CD8-positive, alpha-beta memory T cell (primary cell): Measurements from ENCODE around the gene IGFALS. TPM values are rescaled to one million over a fixed set of nuclear protein-coding genes. Genes with fewer than 3 reads are reported as not detected.
A peak's percentile ranks its signal among the peaks of the same experiment; 100 is the strongest.
"Not testable (repeated sequence)": the region's sequence is repeated elsewhere in the genome, so short reads cannot be mapped to it uniquely, and the experiment has no call there.

ENCODE experiments used
- CTCF ChIA-PET: fragments of 350-600 bp; sonication (Branson Sonifier 250); formaldehyde crosslinking; loops from one replicate; lab custom pipeline; 2021; ENCODE audit warnings: antibody characterized with exemption; lab: Charles Lee
- POLR2A ChIA-PET: fragments of 350-600 bp; sonication (Branson Sonifier 250); formaldehyde crosslinking; loops from one replicate; lab custom pipeline; 2021; ENCODE audit warnings: antibody characterized with exemption; lab: Charles Lee
- DNase-seq, 5 donors: peaks; one replicate each; pipeline versions ENCODE4 v3.0.0 to v3.0.0-alpha.2; 2020 to 2022; ENCODE audit warnings: mixed read lengths in 1 of 5
- H3K27ac ChIP-seq: one replicate; pipeline ENCODE4 v1.7.0; 2013; ENCODE audit warnings: low read depth, mild to moderate bottlenecking, low read length, moderate library complexity
- H3K27me3 ChIP-seq: 2 replicates; pipeline ENCODE4 v1.7.0; 2013; ENCODE audit warnings: low read length, mild to moderate bottlenecking; ENCODE audit not compliant: insufficient read depth, poor library complexity, severe bottlenecking
- H3K36me3 ChIP-seq: 2 replicates; pipeline ENCODE4 v1.7.0; 2013; ENCODE audit warnings: mild to moderate bottlenecking, low read length, moderate library complexity; ENCODE audit not compliant: insufficient read depth
- H3K4me1 ChIP-seq: 2 replicates; pipeline ENCODE4 v1.7.0; 2013; ENCODE audit warnings: mild to moderate bottlenecking, low read length, moderate library complexity; ENCODE audit not compliant: insufficient read depth
- H3K4me3 ChIP-seq: 2 replicates; pipeline ENCODE4 v1.7.0; 2013; ENCODE audit warnings: mild to moderate bottlenecking, low read length
- H3K9me3 ChIP-seq: 2 replicates; pipeline ENCODE4 v1.7.0; 2013; ENCODE audit warnings: mild to moderate bottlenecking, low read length
- H3K27ac Mint-ChIP-seq, 8 donors: one replicate each; pipeline ENCODE4 v1.8.0; 2020 to 2021; ENCODE audit warnings: mixed read lengths in 8 of 8, mild to moderate bottlenecking in 6 of 8, inconsistent platforms in 3 of 8, moderate library complexity in 3 of 8
- H3K27me3 Mint-ChIP-seq, 2 donors: one replicate each; pipeline ENCODE4 v1.8.0; 2020 to 2021; ENCODE audit warnings: mixed read lengths in 2 of 2, mild to moderate bottlenecking in 1 of 2, moderate library complexity in 1 of 2
- H3K36me3 Mint-ChIP-seq, 3 donors: one replicate each; pipeline ENCODE4 v1.8.0; 2020 to 2021; ENCODE audit warnings: mixed read lengths in 3 of 3, inconsistent platforms in 1 of 3, mild to moderate bottlenecking in 1 of 3
- H3K4me1 Mint-ChIP-seq, 3 donors: one replicate each; pipeline ENCODE4 v1.8.0; 2020 to 2021; ENCODE audit warnings: mixed read lengths in 3 of 3, inconsistent platforms in 1 of 3, mild to moderate bottlenecking in 1 of 3
- H3K4me3 Mint-ChIP-seq, 7 donors: one replicate each; pipeline ENCODE4 v1.8.0; 2020 to 2021; ENCODE audit warnings: mixed read lengths in 7 of 7, mild to moderate bottlenecking in 6 of 7, moderate library complexity in 4 of 7, inconsistent platforms in 2 of 7
- H3K9me3 Mint-ChIP-seq, 5 donors: one replicate each; pipeline ENCODE4 v1.8.0; 2020 to 2022; ENCODE audit warnings: mixed read lengths in 5 of 5, mild to moderate bottlenecking in 3 of 5, moderate library complexity in 2 of 5, inconsistent platforms in 1 of 5
- polyA plus RNA-seq: library from polyadenylated mRNA; unstranded; fragments of 300-500 nt; fragmentation: Illumina TruSeq; gene quantifications from one replicate; pipeline ENCODE4 v1.2.3, GENCODE V29; 2021
- total RNA-seq, 2 experiments: library from RNA; stranded (reverse); gene quantifications; one replicate each; pipeline ENCODE4 v1.2.3, GENCODE V29; 2021

IGFALS gene
- total and polyA plus RNA-seq, 3 experiments from 2014 or later: not detected

- H3K4me1 ChIP-seq: no peaks in the 10 kb centered on the region
- Mint-ChIP-seq H3K4me3 (no peak overlapping the region), H3K27ac (no peak overlapping the region), H3K36me3 (peaks cover 3 to 5% (median 4%) of the 10 kb centered on the region in 3 donors), H3K4me1 (no peaks in the 10 kb centered on the region), H3K9me3 (peaks cover 3 to 10% (median 7%) of the 10 kb centered on the region in 5 donors), H3K27me3 (no peaks in the 10 kb centered on the region)
- no peak for DNase-seq
- POLR2A ChIA-PET: no interaction called here
- H3K4me3 ChIP-seq: no peak overlapping the region
- H3K9me3 ChIP-seq: no peaks in the 10 kb centered on the region
- no peaks in the 10 kb centered on the region for H3K27me3 ChIP-seq
- CTCF ChIA-PET: interaction anchor here (1.2 kb wide), 1 partner anchor 39 kb away, joined by 3 read pairs; no protein-coding TSS in a partner anchor
- no peak overlapping the region for H3K27ac ChIP-seq
- H3K36me3 ChIP-seq: no peaks in the 10 kb centered on the region
Observed at GRCh38 chr16:1800701-1801100, 7.2 kb upstream of the IGFALS start.

- H3K4me1 ChIP-seq, H3K36me3 ChIP-seq, H3K4me3 Mint-ChIP-seq, DNase-seq, H3K27me3 Mint-ChIP-seq, POLR2A ChIA-PET, H3K27ac ChIP-seq, H3K27ac Mint-ChIP-seq, H3K27me3 ChIP-seq, H3K36me3 Mint-ChIP-seq, H3K4me3 ChIP-seq, H3K9me3 ChIP-seq, H3K4me1 Mint-ChIP-seq, CTCF ChIA-PET: not testable (repeated sequence)
- H3K9me3 Mint-ChIP-seq: peaks cover 3 to 10% (median 7%) of the 10 kb centered on the region in 5 donors
Observed at GRCh38 chr16:1799263-1799662, 5.8 kb upstream of the IGFALS start.

- no peak overlapping the region for H3K4me3 Mint-ChIP-seq
- H3K36me3 ChIP-seq: no peaks in the 10 kb centered on the region
- H3K9me3 ChIP-seq: no peaks in the 10 kb centered on the region
- no peaks in the 10 kb centered on the region for H3K27me3 ChIP-seq
- H3K9me3 Mint-ChIP-seq: peaks cover 3 to 9% (median 6%) of the 10 kb centered on the region in 5 donors
- H3K27ac ChIP-seq: no peak overlapping the region
- no peak overlapping the region for H3K4me3 ChIP-seq
- CTCF ChIA-PET: no interaction called here
- H3K4me1 ChIP-seq: no peaks in the 10 kb centered on the region
- POLR2A ChIA-PET: no interaction called here
- H3K27me3 Mint-ChIP-seq: no peaks in the 10 kb centered on the region
- no peak for DNase-seq
- peak overlapping the region in 1 of 8 donors; percentile 61 for H3K27ac Mint-ChIP-seq
- H3K4me1 Mint-ChIP-seq: no peaks in the 10 kb centered on the region
- H3K36me3 Mint-ChIP-seq: peaks cover 0 to 3% (median 2%) of the 10 kb centered on the region in 3 donors
Observed at GRCh38 chr16:1794908-1795666, 1.6 kb upstream of the IGFALS start.

- Mint-ChIP-seq H3K4me3 (no peak overlapping the region), H3K4me1 (no peaks in the 10 kb centered on the region), H3K9me3 (peaks cover 3 to 7% (median 5%) of the 10 kb centered on the region in 5 donors), H3K27me3 (no peaks in the 10 kb centered on the region), H3K36me3 (peaks cover 0 to 3% (median 2%) of the 10 kb centered on the region in 3 donors), H3K27ac (no peak overlapping the region)
- Histone ChIP-seq H3K27me3 (no peaks in the 10 kb centered on the region), H3K36me3 (no peaks in the 10 kb centered on the region), H3K4me1 (no peaks in the 10 kb centered on the region), H3K4me3 (no peak overlapping the region), H3K27ac (no peak overlapping the region), H3K9me3 (no peaks in the 10 kb centered on the region)
- CTCF ChIA-PET: no interaction called here
- POLR2A ChIA-PET: no interaction called here
- DNase-seq: no peak
Observed at GRCh38 chr16:1794221-1794871, 841 bp upstream of the IGFALS start.

GRCh38 chr16:1792836-1793577 is 498 bp downstream of the IGFALS start:
- no peaks in the 10 kb centered on the region for H3K36me3 ChIP-seq
- DNase-seq: no peak
- Mint-ChIP-seq H3K36me3 (peaks cover 3 to 14% (median 3%) of the 10 kb centered on the region in 3 donors), H3K9me3 (peaks cover 3 to 5% (median 3%) of the 10 kb centered on the region in 5 donors), H3K4me1 (peaks cover 0 to 3% (median 1%) of the 10 kb centered on the region in 3 donors), H3K4me3 (no peak overlapping the region), H3K27me3 (no peaks in the 10 kb centered on the region), H3K27ac (no peak overlapping the region)
- no peaks in the 10 kb centered on the region for H3K27me3 ChIP-seq
- ChIA-PET CTCF (no interaction called here), POLR2A (interaction anchor here (0.6 to 2.5 kb wide), 2 partner anchors 10 to 1492 kb away, joined by 4 to 9 read pairs; partner anchors contain the start of genes NUBP2 and SPSB3)
- H3K9me3 ChIP-seq: no peaks in the 10 kb centered on the region
- H3K4me3 ChIP-seq: no peak overlapping the region
- H3K4me1 ChIP-seq: no peaks in the 10 kb centered on the region
- H3K27ac ChIP-seq: no peak overlapping the region

- ChIA-PET CTCF (interaction anchor here (1.4 kb wide), 1 partner anchor 10 kb away, joined by 6 read pairs; the partner anchor contains the start of genes NUBP2 and SPSB3), POLR2A (interaction anchor here (0.6 to 2.5 kb wide), 2 partner anchors 9 to 1491 kb away, joined by 4 to 9 read pairs; partner anchors contain the start of genes NUBP2 and SPSB3)
- DNase-seq: no peak
- Mint-ChIP-seq H3K27ac (peak overlapping the region in 1 of 8 donors; percentile 29), H3K36me3 (peaks cover 2 to 18% (median 3%) of the 10 kb centered on the region in 3 donors), H3K27me3 (no peaks in the 10 kb centered on the region), H3K9me3 (peaks cover 1 to 2% (median 2%) of the 10 kb centered on the region in 5 donors), H3K4me3 (no peak overlapping the region), H3K4me1 (peaks cover 0 to 3% (median 1%) of the 10 kb centered on the region in 3 donors)
- Histone ChIP-seq H3K4me1 (no peaks in the 10 kb centered on the region), H3K27ac (no peak overlapping the region), H3K9me3 (no peaks in the 10 kb centered on the region), H3K4me3 (no peak overlapping the region), H3K36me3 (peaks cover 4% of the 10 kb centered on the region), H3K27me3 (no peaks in the 10 kb centered on the region)
Observed at GRCh38 chr16:1791943-1792812, 1.3 kb downstream of the IGFALS start.

GRCh38 chr16:1791256-1791942 is 2.1 kb downstream of the IGFALS start:
- POLR2A ChIA-PET: interaction anchor here (0.6 to 2.5 kb wide), 2 partner anchors 9 to 86 kb away, joined by 3 to 9 read pairs; partner anchors contain the start of genes NUBP2 and SPSB3
- H3K27ac ChIP-seq: no peak overlapping the region
- peaks cover 0 to 7% (median 1%) of the 10 kb centered on the region in 3 donors for H3K4me1 Mint-ChIP-seq
- no peaks in the 10 kb centered on the region for H3K27me3 Mint-ChIP-seq
- no peaks in the 10 kb centered on the region for H3K9me3 Mint-ChIP-seq
- H3K36me3 ChIP-seq: peaks cover 9% of the 10 kb centered on the region
- H3K27ac Mint-ChIP-seq: no peak overlapping the region
- H3K4me3 ChIP-seq: no peak overlapping the region
- H3K4me1 ChIP-seq: no peaks in the 10 kb centered on the region
- no peak for DNase-seq
- H3K36me3 Mint-ChIP-seq: peaks cover 0 to 24% (median 3%) of the 10 kb centered on the region in 3 donors
- CTCF ChIA-PET: interaction anchor here (1.4 kb wide), 1 partner anchor 9 kb away, joined by 6 read pairs; the partner anchor contains the start of genes NUBP2 and SPSB3
- no peaks in the 10 kb centered on the region for H3K27me3 ChIP-seq
- no peaks in the 10 kb centered on the region for H3K9me3 ChIP-seq
- H3K4me3 Mint-ChIP-seq: no peak overlapping the region
